Aorta (tissue), 5 donors: Measurements from ENCODE around the gene SH2B3. TPM values are rescaled to one million over a fixed set of nuclear protein-coding genes. Genes with fewer than 3 reads are reported as not detected.

Source experiments
- ATAC-seq: fragments of 200-7000 bp; cut with Tn5 transposase; one replicate; pipeline ENCODE4 v1.9.1; 2022; ENCODE audit warnings: moderate library complexity; ENCODE audit not compliant: low FRiP score
- DNase-seq, 2 donors: peaks; one replicate each; pipeline ENCODE4 v3.0.0-alpha.2; 2020
- H3K27ac ChIP-seq, 2 donors: one replicate each; pipeline ENCODE4 v1.5.1; 2013; ENCODE audit warnings: low read length in 2 of 2, mild to moderate bottlenecking in 2 of 2, moderate library complexity in 2 of 2, control low read depth in 1 of 2, inconsistent platforms in 1 of 2, low read depth in 1 of 2
- H3K27me3 ChIP-seq, 2 donors: one replicate each; pipeline ENCODE4 v1.6.1; 2013; ENCODE audit warnings: control low read depth in 1 of 2, low read length in 1 of 2, mild to moderate bottlenecking in 1 of 2, moderate library complexity in 1 of 2; ENCODE audit not compliant: insufficient read depth in 2 of 2, control insufficient read depth in 1 of 2
- H3K36me3 ChIP-seq, 2 donors: one replicate each; pipeline ENCODE4 v1.6.1; 2013; ENCODE audit warnings: control low read depth in 1 of 2, low read length in 1 of 2, mild to moderate bottlenecking in 1 of 2; ENCODE audit not compliant: insufficient read depth in 2 of 2, control insufficient read depth in 1 of 2
- H3K4me1 ChIP-seq, 2 donors: one replicate each; pipeline ENCODE4 v1.6.1; 2013; ENCODE audit warnings: low read length in 2 of 2, control low read depth in 1 of 2, mild to moderate bottlenecking in 1 of 2, moderate library complexity in 1 of 2; ENCODE audit not compliant: insufficient read depth in 2 of 2, control insufficient read depth in 1 of 2
- H3K4me3 ChIP-seq, 2 donors: one replicate each; pipeline ENCODE4 v1.5.1; 2013; ENCODE audit warnings: low read length in 2 of 2, control low read depth in 1 of 2, mild to moderate bottlenecking in 1 of 2
- H3K9me3 ChIP-seq: one replicate; pipeline ENCODE4 v1.6.1; 2013; ENCODE audit warnings: mild to moderate bottlenecking, low read length; ENCODE audit not compliant: control insufficient read depth
- WGBS, 2 donors: extraction: QIAGEN DNeasy Blood & Tissue Kit; methylation state at CpG; one replicate each; pipeline ENCODE4 v1.1.7; 2013; 5-methylcytosine and 5-hydroxymethylcytosine counted together
- intact Hi-C, 2 donors: fragments of 100-400 bp; cut with DNase I; formaldehyde crosslinking; loops; one replicate each; pipeline versions ENCODE4 v1.14.2 to v1.15.0; 2022
- polyA plus RNA-seq, 2 donors: library from polyadenylated mRNA; stranded (reverse); fragments of 200-250 nt; gene quantifications; one replicate each; pipeline ENCODE4 v1.2.3, GENCODE V29; 2013
- total RNA-seq, 2 donors: library from RNA; stranded (reverse); fragmentation: NEBNext Ultra II Directional; extraction: Animal tissue kit (Norgen Biotek cat#: 25700); gene quantifications; one replicate each; pipeline ENCODE4 v1.2.1, GENCODE V29; 2021
- donor health status: healthy with polysubstance abuse.
- donor health status: Bipolar disorder and iron deficiency.
- donor health status: DM: no; HTN: no; CAD: no.
- donor health status: DM: no; HTN: no; CAD: no.
- donor health status: DM: yes; HTN: yes; CAD: no.

SH2B3 gene
- total and polyA plus RNA-seq, 4 donors: 11.4 to 45.5 (median 23.5) TPM

DNA sequence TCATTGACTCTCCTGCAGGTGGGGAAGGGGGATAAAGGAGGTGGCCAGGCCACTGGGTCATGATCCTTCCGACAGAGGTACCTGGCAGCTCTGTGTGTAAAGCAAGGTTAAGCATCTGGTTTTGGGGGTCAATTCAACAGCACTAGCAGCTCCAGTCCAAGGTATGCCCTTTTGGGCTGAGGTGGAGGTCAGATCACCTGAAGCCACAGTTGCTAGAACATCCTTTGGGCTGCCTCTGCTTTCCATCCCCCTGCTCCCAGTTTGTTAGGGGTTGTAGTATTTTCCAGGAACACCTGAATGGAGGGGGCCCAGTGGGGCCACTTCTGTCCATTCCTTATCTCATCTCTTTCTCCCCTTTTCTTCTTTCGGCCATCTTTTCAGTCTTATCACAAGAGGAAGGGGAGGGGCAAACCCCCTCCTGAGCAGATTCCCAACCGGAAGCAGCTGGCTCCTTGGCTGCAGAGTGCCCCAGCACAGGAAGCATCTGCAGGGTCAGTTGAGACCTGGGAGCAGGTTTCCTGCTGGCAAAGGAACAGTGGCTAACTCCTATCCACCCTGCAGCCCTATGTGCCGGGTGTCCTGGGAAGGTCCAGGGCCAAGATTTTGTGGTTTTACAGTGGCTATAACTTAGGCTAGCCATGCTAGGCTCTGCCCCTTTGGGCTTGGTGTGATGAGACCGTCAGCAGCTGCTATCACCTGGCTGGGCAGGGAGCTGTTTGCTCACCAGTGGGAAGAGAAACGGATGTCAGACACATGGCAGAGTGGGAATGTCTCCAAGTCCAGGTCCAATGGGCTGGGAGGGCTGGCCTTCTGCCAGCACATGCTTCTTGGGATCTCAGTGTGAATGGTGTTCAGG, 40.2 kb downstream of the SH2B3 start:
- H3K4me3 ChIP-seq: no peak overlapping the region
- H3K27ac ChIP-seq: no peak overlapping the region
- H3K27me3 ChIP-seq: no peaks in the 10 kb centered on the region
- H3K4me1 ChIP-seq: no peaks in the 10 kb centered on the region
- peak; percentile 31 for ATAC-seq
- no peaks in the 10 kb centered on the region for H3K9me3 ChIP-seq
- H3K36me3 ChIP-seq: peaks cover 0 to 8% of the 10 kb centered on the region in 2 donors
- 35 to 38% methylated on average over 6 of the region's 6 CpGs for WGBS, 2 donors
- peak in 1 of 2 donors; percentile 69 for DNase-seq
- intact Hi-C loops: no loop called here

- H3K4me3 ChIP-seq: no peak overlapping the region
- H3K27ac ChIP-seq: no peak overlapping the region
- no peak for ATAC-seq
- H3K36me3 ChIP-seq: peaks cover 0 to 8% of the 10 kb centered on the region in 2 donors
- DNase-seq: peak in 1 of 2 donors; percentile 50
- intact Hi-C loops: no loop called here
- no peaks in the 10 kb centered on the region for H3K27me3 ChIP-seq
- WGBS, 2 donors: 85 to 88% methylated on average over 20 of the region's 20 CpGs
- no peaks in the 10 kb centered on the region for H3K4me1 ChIP-seq
- no peaks in the 10 kb centered on the region for H3K9me3 ChIP-seq
These were observed 41.2 kb downstream of the SH2B3 start for GRCh38 chr12:111446631-111447570.

- ATAC-seq (no peak), DNase-seq (peak in 1 of 2 donors; percentile 71)
- Histone ChIP-seq H3K4me1 (no peaks in the 10 kb centered on the region), H3K36me3 (peaks cover 0 to 6% of the 10 kb centered on the region in 2 donors), H3K27me3 (no peaks in the 10 kb centered on the region), H3K9me3 (no peaks in the 10 kb centered on the region), H3K27ac (no peak overlapping the region), H3K4me3 (no peak overlapping the region)
- WGBS, 2 donors: 90 to 91% methylated on average over 28 of the region's 28 CpGs
- intact Hi-C loops: no loop called here
These were observed 42.0 kb downstream of the SH2B3 start for GRCh38 chr12:111447571-111448265.

- H3K4me3 ChIP-seq: no peak overlapping the region
- no peak overlapping the region for H3K27ac ChIP-seq
- intact Hi-C loops: no loop called here
- no peaks in the 10 kb centered on the region for H3K9me3 ChIP-seq
- ATAC-seq (no peak), DNase-seq (no peak)
- H3K4me1 ChIP-seq: no peaks in the 10 kb centered on the region
- peaks cover 0 to 6% of the 10 kb centered on the region in 2 donors for H3K36me3 ChIP-seq
- H3K27me3 ChIP-seq: no peaks in the 10 kb centered on the region
- WGBS, 2 donors: 80% methylated on average over 9 of the region's 9 CpGs
These were observed 42.6 kb downstream of the SH2B3 start for GRCh38 chr12:111448266-111448830.

DNA sequence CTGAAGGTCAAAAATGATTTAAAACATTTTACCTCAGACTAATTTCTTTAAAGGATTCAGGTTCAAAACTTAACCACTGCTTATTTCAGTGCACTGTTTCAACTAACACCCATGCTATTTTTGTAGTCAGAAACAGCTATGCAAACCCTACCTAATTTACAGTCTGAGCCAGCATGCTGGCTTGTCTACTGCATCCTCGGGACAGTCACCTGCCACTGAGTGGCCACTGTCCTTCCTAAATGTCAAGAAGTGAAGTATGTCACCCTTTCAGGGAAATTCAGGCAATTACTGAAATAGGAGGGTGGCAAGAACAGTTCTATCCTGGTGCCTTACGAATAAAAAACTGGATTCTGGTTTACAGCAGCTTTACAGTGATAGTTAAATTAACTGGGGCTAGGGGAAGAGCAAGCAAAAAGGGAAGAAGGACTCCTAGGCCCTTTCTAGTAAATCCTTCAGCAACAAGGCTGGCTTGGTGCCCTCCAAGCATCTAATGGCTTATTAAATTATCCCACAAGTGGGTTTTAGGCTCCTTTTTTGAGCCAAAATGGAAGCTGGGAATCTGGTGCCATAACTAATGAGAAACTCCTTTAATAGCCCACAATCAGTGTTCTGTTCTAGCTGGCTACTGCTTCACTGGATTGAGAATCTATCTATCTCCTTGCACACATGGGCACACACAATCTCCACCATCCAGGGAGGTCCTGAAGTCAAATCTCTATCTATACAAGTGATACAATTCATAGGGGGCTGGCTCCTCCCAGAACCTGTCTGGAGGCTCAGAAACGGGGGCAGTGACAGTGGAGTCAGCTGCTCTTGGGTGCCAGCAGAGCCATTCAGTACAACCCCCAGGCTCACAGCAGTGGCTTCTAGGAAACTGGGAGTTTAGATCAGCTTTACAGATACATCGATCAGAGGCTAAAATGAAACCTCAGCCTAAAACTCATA, 43.4 kb downstream of the SH2B3 start:
- no peaks in the 10 kb centered on the region for H3K9me3 ChIP-seq
- no peaks in the 10 kb centered on the region for H3K27me3 ChIP-seq
- no peaks in the 10 kb centered on the region for H3K4me1 ChIP-seq
- no peak for DNase-seq
- H3K27ac ChIP-seq: no peak overlapping the region
- ATAC-seq: no peak
- intact Hi-C loops: no loop called here
- H3K36me3 ChIP-seq: peaks cover 0 to 9% of the 10 kb centered on the region in 2 donors
- 76 to 82% methylated on average over 4 of the region's 4 CpGs for WGBS, 2 donors
- H3K4me3 ChIP-seq: no peak overlapping the region

DNA sequence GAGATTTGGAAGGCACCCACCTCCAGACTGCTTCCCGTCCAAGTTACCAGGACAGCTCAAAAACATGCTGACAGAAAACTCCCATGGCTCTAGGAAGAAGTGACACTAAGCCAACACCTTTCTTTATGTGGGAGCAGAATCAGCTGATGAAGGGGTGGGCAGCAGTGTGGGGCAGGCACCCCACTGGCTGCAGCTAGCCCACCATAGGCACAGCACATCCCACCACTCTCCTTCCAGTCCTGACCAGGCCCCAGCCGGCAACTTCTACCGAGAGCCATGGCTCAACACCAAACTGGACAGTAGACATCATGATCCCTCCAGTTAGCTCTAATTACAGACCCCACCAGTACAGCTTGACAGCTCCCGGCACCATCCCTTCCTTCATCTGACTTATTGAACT, 45.0 kb downstream of the SH2B3 start:
- no peak overlapping the region for H3K4me3 ChIP-seq
- intact Hi-C loops: loop anchor here (2.0 to 5.0 kb wide), 2 partner anchors 54 to 118 kb away; no protein-coding TSS in a partner anchor
- WGBS, 2 donors: 76 to 83% methylated on average over 4 of the region's 4 CpGs
- H3K27ac ChIP-seq: no peak overlapping the region
- H3K27me3 ChIP-seq: no peaks in the 10 kb centered on the region
- ATAC-seq: no peak
- no peaks in the 10 kb centered on the region for H3K9me3 ChIP-seq
- peaks cover 0 to 9% of the 10 kb centered on the region in 2 donors for H3K36me3 ChIP-seq
- H3K4me1 ChIP-seq: no peaks in the 10 kb centered on the region
- DNase-seq: peak in 1 of 2 donors; percentile 26

- H3K9me3 ChIP-seq: no peaks in the 10 kb centered on the region
- intact Hi-C loops: loop anchor here (2.0 to 5.0 kb wide), 2 partner anchors 54 to 119 kb away; no protein-coding TSS in a partner anchor
- no peaks in the 10 kb centered on the region for H3K4me1 ChIP-seq
- H3K36me3 ChIP-seq: peaks cover 0 to 9% of the 10 kb centered on the region in 2 donors
- ATAC-seq (no peak), DNase-seq (no peak)
- no peak overlapping the region for H3K27ac ChIP-seq
- H3K27me3 ChIP-seq: no peaks in the 10 kb centered on the region
- H3K4me3 ChIP-seq: no peak overlapping the region
- 81 to 85% methylated on average over 1 of the region's 1 CpG for WGBS, 2 donors
These were observed 45.5 kb downstream of the SH2B3 start for GRCh38 chr12:111451232-111451631.
